NCI-H2029 treated with DMSO at 0.1 percent for 48 hours (cell line): Measurements from ENCODE around the gene MAMSTR.
A peak's percentile ranks its signal among the peaks of the same experiment; 100 is the strongest.
"Not testable (repeated sequence)": the region's sequence is repeated elsewhere in the genome, so short reads cannot be mapped to it uniquely, and the experiment has no call there.

Experiments
- DNase-seq: peaks from one replicate; lab custom pipeline; 2025; lab: John Stamatoyannopoulos, UW

The MAMSTR gene

GRCh38 chr19:48718711-48719231 lies 754 bp downstream of the MAMSTR start:
- no peak for DNase-seq

GRCh38 chr19:48718106-48718505 lies 1.4 kb downstream of the MAMSTR start:
- not testable (repeated sequence) for DNase-seq

- no peak for DNase-seq
Measured at GRCh38 chr19:48716562-48717291, 2.8 kb downstream of the MAMSTR start.

GRCh38 chr19:48715681-48716171 lies 3.8 kb downstream of the MAMSTR start:
- DNase-seq: no peak

DNA sequence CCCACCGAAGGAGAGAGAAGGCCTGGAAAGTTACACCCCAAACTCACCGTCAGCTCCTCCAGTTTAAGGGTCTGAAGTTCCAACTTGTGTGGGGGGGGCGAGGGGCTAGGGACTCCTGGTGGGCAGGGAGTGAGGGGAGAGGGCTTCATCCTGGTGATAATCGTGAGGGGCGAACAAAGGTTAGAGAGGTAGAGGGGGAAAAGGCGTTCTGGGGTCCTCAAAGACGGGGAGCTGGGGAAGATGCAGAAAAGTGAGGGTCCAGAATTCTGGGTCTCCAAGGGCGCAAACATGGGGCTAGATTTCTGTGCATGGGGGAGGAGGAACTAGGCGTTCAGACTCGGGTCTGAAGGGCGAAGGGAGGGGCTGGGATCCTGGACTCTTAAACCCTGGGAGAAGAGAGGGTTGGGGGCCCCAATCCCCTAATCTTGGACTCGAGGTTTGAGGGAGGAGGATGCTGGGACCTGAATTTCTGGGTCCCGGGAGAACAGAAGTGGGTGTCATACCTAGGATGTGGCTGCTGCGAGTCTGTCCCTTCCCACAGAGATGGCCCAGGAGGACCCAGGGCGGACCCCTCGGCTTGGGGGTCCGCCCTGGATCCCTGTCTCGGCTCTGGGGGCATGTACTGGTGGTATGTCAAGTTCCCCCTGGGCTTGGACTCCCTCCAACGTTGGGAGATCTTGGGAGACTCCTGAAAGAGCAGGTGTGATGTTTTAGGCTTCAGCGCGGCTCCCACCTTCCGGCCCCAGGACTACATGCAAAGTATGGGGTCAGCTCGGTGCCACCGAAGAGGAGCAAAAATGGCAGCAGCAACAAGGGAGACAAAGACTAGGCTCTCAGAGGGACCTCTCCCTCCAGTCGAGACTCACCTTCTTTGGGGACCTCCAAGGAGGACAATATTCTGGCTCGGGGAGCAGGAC lies 4.5 kb downstream of the MAMSTR start:
- DNase-seq: no peak

DNA sequence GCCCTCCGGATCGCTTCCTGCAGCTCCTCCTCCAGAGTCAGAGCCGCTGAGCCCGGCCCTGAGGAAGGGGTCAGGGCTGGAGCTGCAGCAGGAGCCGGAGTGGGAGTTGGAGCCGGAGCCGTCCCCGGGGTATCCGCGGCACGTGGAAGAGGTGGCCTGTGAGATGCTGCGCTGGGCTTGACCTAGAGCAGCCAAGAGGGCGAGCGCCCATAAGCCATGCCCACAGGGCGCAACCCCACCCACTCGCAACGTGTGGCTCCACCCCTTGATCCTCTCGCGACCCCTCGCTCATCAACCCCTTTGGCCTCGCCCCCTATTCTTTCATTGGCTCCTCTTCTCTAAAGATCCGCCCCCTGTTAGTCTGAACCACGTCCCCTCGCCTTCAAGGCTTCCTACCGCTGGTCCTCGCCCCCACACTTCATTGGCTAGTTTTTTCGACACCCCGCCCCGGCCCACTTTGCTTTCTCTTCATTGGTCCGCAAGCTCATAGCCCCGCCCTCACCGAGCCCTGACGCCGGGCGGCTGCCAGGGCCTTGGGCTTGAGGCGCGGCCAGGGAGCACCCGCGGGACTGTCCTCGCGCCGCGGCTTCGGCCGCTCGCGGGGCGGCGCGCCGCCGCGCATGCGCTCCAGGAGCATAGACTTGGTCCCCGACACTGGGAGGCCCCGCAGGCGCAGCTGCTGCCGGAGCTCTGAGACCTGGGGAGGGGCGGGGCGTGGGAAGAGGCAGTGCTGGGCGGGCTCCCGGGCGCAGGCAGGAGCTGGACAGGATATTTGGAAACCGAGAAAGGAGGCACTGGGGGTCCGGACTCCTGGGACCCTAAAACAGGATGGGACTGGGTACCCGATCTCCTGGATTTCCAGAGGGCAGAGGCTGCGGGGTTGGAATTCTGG lies 5.4 kb downstream of the MAMSTR start:
- DNase-seq: peak; percentile 97

DNA sequence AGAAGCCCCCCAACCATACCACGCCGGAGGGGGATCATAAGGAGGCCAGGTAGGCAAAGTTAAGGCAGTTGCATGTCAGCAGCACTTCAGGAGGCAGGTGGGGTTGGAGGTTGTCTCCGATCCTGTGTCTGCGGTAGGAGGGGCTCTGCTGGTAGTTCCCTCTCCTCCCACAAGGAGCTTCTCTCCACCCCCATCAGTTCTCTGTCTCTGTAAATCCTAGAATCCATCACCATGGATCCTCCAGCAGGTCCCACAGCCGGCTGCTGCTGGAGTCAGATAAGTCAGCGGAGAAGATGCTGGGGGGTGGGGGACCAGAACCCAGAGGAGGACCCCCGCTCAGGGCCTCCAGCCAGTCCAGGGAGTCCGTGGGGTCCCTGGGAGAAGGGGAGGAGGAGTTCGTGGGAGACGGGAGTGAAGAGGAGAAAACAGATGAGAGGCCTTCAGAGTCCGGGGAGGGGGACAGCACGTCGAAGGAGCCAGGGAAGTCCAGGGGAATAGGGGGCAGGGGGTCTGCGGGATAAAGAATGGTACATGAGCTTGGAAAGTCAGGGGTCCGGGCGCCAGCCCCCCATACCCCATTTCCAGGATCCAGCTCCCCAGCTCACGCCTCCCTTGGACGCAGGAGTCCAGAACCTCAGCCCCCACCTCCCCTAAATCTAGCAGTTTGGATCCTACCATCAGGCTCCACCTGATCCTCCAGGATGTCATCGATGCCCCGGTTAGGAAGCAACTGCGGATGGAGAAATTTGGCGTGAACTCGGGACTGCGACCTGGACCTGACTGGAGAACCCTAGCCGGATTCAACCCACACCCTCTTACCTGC lies 6.3 kb downstream of the MAMSTR start:
- DNase-seq: no peak

DNA sequence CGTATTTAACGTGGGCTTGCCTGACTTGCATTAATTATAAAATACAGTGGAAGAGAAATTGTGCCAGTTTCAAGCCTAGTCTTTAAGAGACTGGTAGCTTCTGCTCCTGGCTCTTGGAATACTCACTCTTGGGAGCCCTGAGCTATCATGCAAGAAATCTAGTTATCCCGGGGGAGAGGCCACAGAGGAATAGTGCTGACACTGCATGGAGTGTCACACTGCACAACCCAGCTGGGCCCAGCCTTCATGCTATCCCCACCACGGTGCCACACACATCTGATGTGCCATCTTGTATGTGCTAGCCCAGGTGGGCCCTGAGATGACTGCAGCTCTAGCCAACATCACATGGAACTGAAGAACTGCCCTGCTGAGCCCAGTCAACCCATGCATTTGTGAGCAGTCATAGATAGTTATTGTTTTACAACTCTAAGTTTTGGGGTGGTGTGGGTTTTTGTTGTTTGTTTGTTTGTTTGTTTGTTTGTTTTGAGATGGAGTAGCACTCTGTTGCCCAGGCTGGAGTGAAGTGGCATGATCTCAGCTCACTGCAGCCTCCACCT lies 8.3 kb downstream of the MAMSTR start:
- no peak for DNase-seq

DNA sequence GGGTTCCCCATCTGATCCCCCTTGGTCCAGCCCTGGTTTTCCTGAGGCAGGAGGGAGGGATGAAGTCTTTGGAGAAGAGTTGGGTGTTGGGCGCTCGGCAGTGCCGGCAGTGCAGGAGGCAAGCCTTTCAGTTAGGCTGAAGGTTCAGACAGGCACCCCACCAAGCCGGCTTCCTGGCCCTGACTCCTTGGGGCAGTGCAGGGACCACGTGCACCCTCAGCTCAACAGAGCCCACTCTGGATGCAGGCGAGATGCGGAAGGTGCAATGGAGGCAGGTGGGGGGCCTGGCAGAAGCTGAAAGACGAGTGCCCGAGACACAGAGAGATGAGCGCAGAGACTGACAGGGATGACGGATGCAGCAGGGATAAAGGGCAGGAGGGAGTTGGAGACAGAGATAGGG lies 11.1 kb downstream of the MAMSTR start:
- no peak for DNase-seq

GRCh38 chr19:48705431-48705830 lies 14.1 kb downstream of the MAMSTR start:
- DNase-seq: no peak

DNA sequence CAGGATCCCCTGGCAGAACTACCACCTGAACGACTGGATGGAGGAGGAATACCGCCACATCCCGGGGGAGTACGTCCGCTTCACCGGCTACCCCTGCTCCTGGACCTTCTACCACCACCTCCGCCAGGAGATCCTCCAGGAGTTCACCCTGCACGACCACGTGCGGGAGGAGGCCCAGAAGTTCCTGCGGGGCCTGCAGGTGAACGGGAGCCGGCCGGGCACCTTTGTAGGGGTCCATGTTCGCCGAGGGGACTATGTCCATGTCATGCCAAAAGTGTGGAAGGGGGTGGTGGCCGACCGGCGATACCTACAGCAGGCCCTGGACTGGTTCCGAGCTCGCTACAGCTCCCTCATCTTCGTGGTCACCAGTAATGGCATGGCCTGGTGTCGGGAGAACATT lies 16.2 kb downstream of the MAMSTR start:
- DNase-seq: no peak

DNA sequence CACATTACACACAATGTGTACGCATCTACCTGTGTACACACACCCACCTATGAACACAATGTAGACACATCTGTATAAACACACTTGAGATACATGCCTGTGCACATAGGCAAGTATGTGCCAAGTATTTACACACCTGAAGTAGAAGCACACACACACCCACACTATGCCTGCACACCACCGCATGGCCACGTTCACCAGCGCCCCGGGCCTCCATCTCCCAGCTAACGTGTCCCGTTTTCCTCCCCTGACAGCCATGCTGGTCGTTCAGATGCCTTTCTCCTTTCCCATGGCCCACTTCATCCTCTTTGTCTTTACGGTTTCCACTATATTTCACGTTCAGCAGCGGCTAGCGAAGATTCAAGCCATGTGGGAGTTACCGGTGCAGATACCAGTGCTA lies 16.8 kb downstream of the MAMSTR start:
- DNase-seq: no peak

GRCh38 chr19:48698046-48698445 lies 21.5 kb downstream of the MAMSTR start:
- peak; percentile 5 for DNase-seq

- no peak for DNase-seq
Measured at GRCh38 chr19:48696353-48697010, 23.0 kb downstream of the MAMSTR start.

- DNase-seq: peak; percentile 40
Measured at GRCh38 chr19:48695743-48696352, 23.7 kb downstream of the MAMSTR start, which contains the start of gene FUT2. FUT2 (plus strand) TSS chr19:48695971; CDS start chr19:48702957, 6,986 bp downstream.

- DNase-seq: not testable (repeated sequence)
Measured at GRCh38 chr19:48693629-48694028, 25.9 kb downstream of the MAMSTR start.

DNA sequence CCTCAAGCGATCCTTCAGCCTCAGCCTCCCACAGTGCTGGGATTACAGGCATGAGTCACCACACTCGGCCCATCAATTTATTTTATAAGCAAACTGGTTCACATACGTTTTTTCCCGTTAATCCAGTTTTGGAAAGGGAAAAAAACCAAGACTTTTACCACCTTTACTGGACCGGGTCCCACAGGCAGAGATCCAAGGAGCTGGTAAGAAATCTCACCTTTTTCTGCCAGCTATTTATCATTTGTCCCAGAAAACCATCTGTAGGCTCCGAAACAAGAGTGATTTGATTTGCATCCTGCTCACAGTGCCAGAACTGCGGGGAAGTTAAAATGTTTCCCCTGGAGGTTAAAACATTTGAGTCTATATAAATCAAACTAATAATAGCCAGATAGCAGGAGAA lies 30.1 kb downstream of the MAMSTR start:
- DNase-seq: no peak

- DNase-seq: no peak
Measured at GRCh38 chr19:48687776-48688175, 31.7 kb downstream of the MAMSTR start.

DNA sequence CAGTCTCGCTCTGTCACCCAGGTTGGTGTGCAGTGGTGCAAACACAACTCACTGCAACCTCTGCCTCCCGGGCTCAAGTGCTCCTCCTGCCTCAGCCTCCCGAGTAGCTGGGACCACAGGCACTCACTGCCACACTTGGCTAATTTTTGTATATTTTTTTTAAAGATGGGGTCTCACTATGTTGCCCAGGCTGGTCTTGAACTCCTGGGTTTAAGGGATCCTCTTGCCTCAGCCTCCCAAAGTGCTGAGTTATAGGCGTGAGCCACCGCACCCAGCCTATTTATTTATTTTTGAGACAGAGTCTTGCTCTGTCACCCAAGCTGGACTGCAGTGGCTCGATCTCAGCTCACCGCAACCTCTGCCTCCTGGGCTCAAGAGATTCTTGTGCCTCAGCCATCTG lies 32.9 kb downstream of the MAMSTR start:
- not testable (repeated sequence) for DNase-seq
